ENCODE results near the gene CEP55.
A peak's percentile ranks its signal among the peaks of the same experiment; 100 is the strongest.

The CEP55 gene

DNA sequence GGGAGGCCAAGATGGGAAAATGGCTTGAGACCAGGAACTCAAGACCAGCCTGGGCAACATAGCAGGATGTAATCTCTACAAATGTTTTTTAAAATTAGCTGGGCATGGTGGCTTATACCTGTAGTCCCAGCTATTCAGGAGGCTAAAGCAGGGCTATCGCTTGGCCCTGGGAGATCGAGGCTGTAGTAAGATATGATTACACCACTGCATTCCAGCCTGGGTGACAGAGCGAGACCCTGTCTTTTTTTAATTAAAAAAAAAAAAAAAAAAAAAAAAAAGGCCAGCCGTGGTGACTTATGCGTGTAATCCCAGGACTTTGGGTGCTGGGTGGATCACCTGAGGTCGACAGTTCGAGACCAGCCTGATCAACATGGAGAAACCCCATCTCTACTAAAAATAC lies 41.7 kb upstream of the CEP55 start:
- H3K4me3 ChIP-seq (replicated peaks; ENCODE audit: low read depth, low read length), result no peak overlapping the region
- TF ChIP-seq CTCF (IDR thresholded peaks at IDR 0.05; ENCODE audit: low read length, missing control alignments), result no peak
- no peak for DNase-seq (ENCODE audit: low read depth)

DNA sequence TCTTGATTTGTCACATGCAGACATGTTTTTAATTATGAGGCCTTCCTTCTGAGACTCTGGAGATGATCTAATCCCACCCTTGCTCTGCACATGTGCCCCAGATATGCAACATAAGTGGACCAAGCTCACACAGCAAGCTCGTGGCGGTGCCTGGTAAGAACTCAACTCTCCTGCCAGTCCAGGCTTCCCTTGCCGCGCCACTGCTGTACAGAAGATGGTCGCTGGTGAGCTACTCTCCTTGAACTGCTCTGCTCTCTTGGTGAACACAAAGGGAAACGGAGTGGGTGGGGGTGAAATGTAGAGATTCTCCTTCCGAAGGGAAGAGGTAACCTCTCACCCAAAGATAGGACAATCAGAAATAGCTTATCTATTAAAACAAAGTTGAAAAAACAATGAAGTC lies 39.9 kb upstream of the CEP55 start:
- no peak overlapping the region for H3K4me3 ChIP-seq (replicated peaks; ENCODE audit: low read depth, low read length)
- DNase-seq (ENCODE audit: low read depth), result no peak
- no peak for TF ChIP-seq CTCF (IDR thresholded peaks at IDR 0.05; ENCODE audit: low read length, missing control alignments)

- no peak for DNase-seq (ENCODE audit: low read depth)
- H3K4me3 ChIP-seq (replicated peaks; ENCODE audit: low read depth, low read length), result no peak overlapping the region
- no peak for TF ChIP-seq CTCF (IDR thresholded peaks at IDR 0.05; ENCODE audit: low read length, missing control alignments)
These were observed 38.9 kb upstream of the CEP55 start for GRCh38 chr10:93457511-93457910.

DNA sequence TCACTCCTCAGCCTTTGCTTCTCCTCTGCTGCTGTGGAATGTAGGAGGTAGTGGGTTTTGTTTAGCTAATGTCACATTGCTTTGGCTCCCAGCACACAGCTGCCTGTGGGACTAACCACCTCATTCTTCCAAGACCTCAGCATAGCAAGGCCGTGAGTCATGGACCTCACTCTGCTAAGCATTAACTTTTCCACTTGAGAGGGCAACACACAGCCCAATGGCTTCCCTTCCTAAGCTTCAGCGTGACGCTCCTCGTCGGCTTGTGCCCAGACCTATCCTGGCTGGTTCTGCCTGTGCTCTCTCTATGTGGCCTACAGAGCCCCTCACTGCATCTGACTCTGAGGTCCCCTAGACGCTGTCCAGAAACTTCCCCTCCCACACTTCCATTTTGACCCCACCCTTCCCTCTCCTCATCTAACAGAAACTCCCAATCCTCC lies 37.6 kb upstream of the CEP55 start:
- no peak overlapping the region for H3K4me3 ChIP-seq (replicated peaks; ENCODE audit: low read depth, low read length)
- peak; percentile 99 for DNase-seq (ENCODE audit: low read depth)
- TF ChIP-seq CTCF (IDR thresholded peaks at IDR 0.05; ENCODE audit: low read length, missing control alignments), result no peak

- H3K4me3 ChIP-seq (replicated peaks; ENCODE audit: low read depth, low read length), result no peak overlapping the region
- TF ChIP-seq CTCF (IDR thresholded peaks at IDR 0.05; ENCODE audit: low read length, missing control alignments), result no peak
- no peak for DNase-seq (ENCODE audit: low read depth)
These were observed 36.9 kb upstream of the CEP55 start for GRCh38 chr10:93459466-93459865.

- H3K4me3 ChIP-seq (replicated peaks; ENCODE audit: low read depth, low read length), result no peak overlapping the region
- DNase-seq (ENCODE audit: low read depth), result peak; percentile 45
- TF ChIP-seq CTCF (IDR thresholded peaks at IDR 0.05; ENCODE audit: low read length, missing control alignments), result no peak
These were observed 35.2 kb upstream of the CEP55 start for GRCh38 chr10:93461109-93461806.

DNA sequence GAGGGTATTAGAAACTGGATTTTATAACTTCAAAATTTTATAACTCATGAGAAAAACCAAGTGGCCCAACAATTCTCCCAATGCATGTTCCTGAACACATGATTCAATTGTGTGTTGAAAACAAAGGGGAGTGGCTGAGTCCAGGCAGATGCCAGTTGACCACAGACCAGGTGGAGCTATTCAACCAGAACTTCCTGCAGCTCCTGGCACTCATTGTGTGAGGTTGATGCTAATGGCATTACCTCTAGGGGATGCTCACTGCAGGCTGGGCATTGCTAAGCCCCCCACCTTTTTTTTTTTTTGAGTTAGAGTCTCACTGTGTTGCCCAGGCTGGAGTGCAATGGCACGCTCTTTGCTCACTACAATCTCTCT lies 34.6 kb upstream of the CEP55 start:
- peak; percentile 72 for DNase-seq (ENCODE audit: low read depth)
- TF ChIP-seq CTCF (IDR thresholded peaks at IDR 0.05; ENCODE audit: low read length, missing control alignments), result no peak
- no peak overlapping the region for H3K4me3 ChIP-seq (replicated peaks; ENCODE audit: low read depth, low read length)

All from fibroblast of pulmonary artery (primary cell).